ENCODE data around the gene ZNHIT2. TPM values are rescaled to one million over a fixed set of nuclear protein-coding genes. Genes with fewer than 3 reads are reported as not detected.

ZNHIT2 gene
- total and polyA plus RNA-seq, 2 of the 13 experiments (the other 11 are each of a cell fraction or from before 2014, with no cell fraction given), result 1.1 to 6.5 TPM

- TF ChIP-seq ZBTB39 (CRISPR knock-in tag; IDR thresholded peaks at IDR 0.05) (no peak), ZNF598 (CRISPR knock-in tag; IDR thresholded peaks at IDR 0.05; ENCODE audit: borderline replicate concordance) (peak; percentile 54; the same call in 1 of the 2 replicates), ZNF557 (CRISPR knock-in tag; IDR thresholded peaks at IDR 0.05) (no peak), ZNF776 (CRISPR knock-in tag; IDR thresholded peaks at IDR 0.05) (0 out of 2 replicates have a peak, but pooled peaks have one; percentile 64), SRSF1 (optimal IDR thresholded peaks at IDR 0.05; ENCODE audit: low read depth, low read length) (peak; percentile 64), IRX3 (CRISPR knock-in tag; IDR thresholded peaks at IDR 0.05; ENCODE audit: borderline replicate concordance, low read depth) (no peak), ZNF333 (CRISPR knock-in tag; IDR thresholded peaks at IDR 0.05; ENCODE audit: borderline replicate concordance) (no peak), LCORL (IDR thresholded peaks at IDR 0.05) (no peak), LCORL (CRISPR knock-in tag; IDR thresholded peaks at IDR 0.05) (0 out of 2 replicates have a peak, but pooled peaks have one; percentile 21), FOXO4 (CRISPR knock-in tag; conservative IDR thresholded peaks at IDR 0.05) (0 out of 2 replicates have a peak, but pooled peaks have one; percentile 19), ZBTB8A (CRISPR knock-in tag; IDR thresholded peaks at IDR 0.05; ENCODE audit: borderline replicate concordance, low read depth) (no peak), ZNF83 (CRISPR knock-in tag; IDR thresholded peaks at IDR 0.05; ENCODE audit: borderline replicate concordance) (0 out of 2 replicates have a peak, but pooled peaks have one; percentile 68), ZFP82 (CRISPR knock-in tag; IDR thresholded peaks at IDR 0.05; ENCODE audit: borderline replicate concordance) (no peak), TEAD2 (CRISPR knock-in tag; IDR thresholded peaks at IDR 0.05) (no peak), ZNF746 (CRISPR knock-in tag; IDR thresholded peaks at IDR 0.05) (peak; percentile 12; the same call in 1 of the 2 replicates), POLR2AphosphoS2 (IDR thresholded peaks at IDR 0.05; ENCODE audit: low read depth, low read length) (peak; percentile 86; the same call in 1 of the 2 replicates), ZNF572 (CRISPR knock-in tag; IDR thresholded peaks at IDR 0.05) (no peak), ZNF232 (CRISPR knock-in tag; IDR thresholded peaks at IDR 0.05; ENCODE audit: borderline replicate concordance) (peak; percentile 89), POLR2G (IDR thresholded peaks at IDR 0.05; ENCODE audit: low read depth, low read length) (peak; percentile 96), TOPORS (CRISPR knock-in tag; IDR thresholded peaks at IDR 0.05) (no peak), THAP11 (CRISPR knock-in tag; IDR thresholded peaks at IDR 0.05) (peak; percentile 93), ZNF136 (CRISPR knock-in tag; IDR thresholded peaks at IDR 0.05; ENCODE audit: low read depth) (no peak), ZSCAN25 (CRISPR knock-in tag; IDR thresholded peaks at IDR 0.05) (0 out of 2 replicates have a peak, but pooled peaks have one; percentile 15), ZKSCAN8 (CRISPR knock-in tag; IDR thresholded peaks at IDR 0.05; ENCODE audit: borderline replicate concordance) (no peak), CCAR2 (optimal IDR thresholded peaks at IDR 0.05; ENCODE audit: low read depth, low read length) (no peak), ZNF282 (IDR thresholded peaks at IDR 0.05; ENCODE audit: partially characterized antibody) (no peak)
Observed at GRCh38 chr11:65121865-65122696, 4.6 kb upstream of the ZNHIT2 start, which contains the start of the genes FAU and MRPL49 (continued).
